ENCODE results near the gene ARNT2. TPM values are rescaled to one million over a fixed set of nuclear protein-coding genes. Genes with fewer than 3 reads are reported as not detected.

The ARNT2 gene
- polyA plus RNA-seq, 5 donors = 28.8 to 43.6 (median 33.8) TPM

GRCh38 chr15:80551348-80551747, 147.2 kb downstream of the ARNT2 start:
- DNase-seq = no peak

DNA sequence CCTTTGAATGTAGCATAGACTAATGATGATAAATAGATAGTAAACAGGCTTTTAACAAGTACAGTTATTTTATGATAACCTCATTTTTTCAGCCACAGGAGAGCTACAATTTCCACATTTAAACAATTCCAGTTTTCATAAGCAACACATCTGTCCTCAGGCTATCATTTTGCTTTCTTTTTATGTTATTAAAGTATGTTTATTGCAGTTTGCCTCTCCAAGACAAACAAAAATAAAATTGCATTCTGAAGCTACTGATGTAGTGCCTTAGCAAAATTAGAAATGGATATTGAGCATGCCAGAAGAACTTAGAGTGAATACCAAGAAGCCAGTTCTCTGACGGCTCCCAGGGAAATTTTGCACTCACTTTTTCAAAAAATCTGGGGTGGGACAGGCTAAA, 150.4 kb downstream of the ARNT2 start:
- no peak for DNase-seq

GRCh38 chr15:80556694-80557367, 152.6 kb downstream of the ARNT2 start:
- peak; percentile 57 to 59 for DNase-seq

- no peak for DNase-seq
Observed at GRCh38 chr15:80557441-80558234, 153.5 kb downstream of the ARNT2 start.

DNA sequence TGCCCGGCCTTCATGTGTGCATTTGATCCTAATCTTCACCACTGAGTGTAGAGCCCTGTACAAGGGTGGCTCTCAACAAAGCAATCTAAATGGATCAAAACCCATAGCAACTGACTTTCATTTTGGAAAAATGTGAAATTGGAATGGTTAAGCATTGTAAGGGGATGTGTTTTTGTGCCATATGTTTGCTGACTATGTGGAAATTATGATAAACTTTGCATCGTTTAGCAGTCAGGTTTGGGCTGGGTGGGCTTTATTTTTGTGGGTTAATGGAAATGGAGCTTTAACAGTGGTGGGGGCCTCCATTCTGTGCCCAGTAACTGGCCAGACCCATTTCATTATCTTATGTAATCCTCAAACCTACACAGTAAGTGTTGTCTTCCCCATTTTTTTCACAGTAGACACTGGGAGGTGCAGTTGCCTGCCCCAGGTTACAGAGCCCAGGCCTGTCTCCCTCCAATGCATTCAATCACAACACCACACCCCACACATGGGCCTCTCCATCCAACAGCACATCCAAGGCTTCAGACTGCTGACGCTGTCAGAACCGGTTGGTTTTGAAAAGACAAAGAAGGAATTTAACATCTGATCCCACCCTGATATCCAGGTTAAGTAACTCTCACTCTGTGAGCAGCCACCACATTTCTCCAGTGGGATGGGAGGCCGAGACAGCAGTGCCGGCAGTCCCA, 154.6 kb downstream of the ARNT2 start:
- DNase-seq = no peak

GRCh38 chr15:80559320-80559693, 155.1 kb downstream of the ARNT2 start:
- DNase-seq = no peak

- DNase-seq = no peak
Observed at GRCh38 chr15:80559761-80560160, 155.6 kb downstream of the ARNT2 start.

GRCh38 chr15:80560601-80561400, 156.6 kb downstream of the ARNT2 start:
- no peak for DNase-seq

GRCh38 chr15:80561500-80561899, 157.3 kb downstream of the ARNT2 start:
- DNase-seq = no peak

DNA sequence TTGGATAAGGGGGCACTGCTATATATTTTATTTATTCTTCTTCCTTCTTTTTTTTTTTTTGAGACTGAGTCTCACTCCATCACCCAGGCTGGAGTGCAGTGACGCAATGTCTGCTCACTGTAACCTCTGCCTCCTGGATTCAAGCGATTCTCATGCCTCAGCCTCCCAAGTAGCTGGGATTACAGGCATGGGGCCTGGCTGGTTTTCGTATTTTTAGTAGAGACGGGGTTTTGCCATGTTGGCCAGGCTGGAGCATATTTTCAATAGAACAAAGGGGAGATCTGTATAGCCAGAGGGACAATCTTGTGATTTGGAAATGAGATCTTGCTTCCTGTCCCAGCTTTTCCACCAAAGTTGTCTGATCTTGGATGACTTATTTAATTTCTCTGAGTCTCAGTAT, 157.9 kb downstream of the ARNT2 start:
- no peak for DNase-seq

- DNase-seq = no peak
Observed at GRCh38 chr15:80562846-80563245, 158.7 kb downstream of the ARNT2 start.

DNA sequence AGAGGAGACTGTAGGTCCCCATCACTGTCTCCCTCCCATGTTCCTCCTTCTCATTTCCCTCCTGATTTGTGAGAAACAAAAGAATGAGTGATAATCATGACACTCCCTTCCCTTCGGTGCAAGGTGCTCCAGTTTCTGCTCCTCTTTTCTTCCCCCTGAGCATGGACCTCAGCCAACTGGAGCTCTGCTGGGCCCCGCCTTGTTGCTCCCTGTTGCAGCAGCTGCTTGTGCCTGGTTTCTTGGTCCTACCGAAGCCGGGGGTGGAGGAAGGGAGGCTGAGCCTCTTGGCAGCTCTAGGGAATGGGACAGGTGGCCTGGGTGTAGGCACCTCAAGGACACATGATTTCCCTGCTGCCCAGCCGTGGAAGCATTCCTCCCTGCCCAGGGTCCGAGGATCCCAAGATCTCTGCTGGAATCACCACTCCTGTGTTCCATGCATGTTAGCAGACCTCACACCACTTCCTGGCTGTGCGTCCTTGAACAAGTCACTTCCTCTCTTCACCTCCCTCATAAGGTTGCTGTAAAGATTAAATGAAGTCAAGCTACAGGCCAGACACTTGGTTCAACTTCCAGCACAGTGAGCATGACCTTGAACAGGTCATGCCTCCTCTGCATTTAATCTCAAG, 159.3 kb downstream of the ARNT2 start:
- DNase-seq = no peak

DNA sequence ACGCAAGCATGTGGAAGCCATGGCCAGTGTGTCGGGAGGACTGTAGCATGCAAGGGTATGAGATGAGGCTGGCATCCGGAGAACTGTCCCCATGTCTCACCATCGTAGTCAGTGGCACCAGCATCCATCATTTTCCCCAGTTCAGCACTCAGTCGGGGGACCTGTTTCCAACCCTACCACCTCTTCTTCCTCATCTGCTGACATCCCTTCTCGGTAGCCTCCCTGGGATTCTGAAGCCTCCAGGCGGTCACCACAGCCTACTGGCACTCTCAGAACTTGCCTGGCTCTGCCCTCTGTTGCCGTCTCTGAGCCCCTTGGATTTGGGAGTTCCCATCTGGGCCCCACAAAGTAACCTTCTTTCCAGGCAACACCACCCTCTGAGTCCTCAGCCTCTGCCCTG, 159.9 kb downstream of the ARNT2 start:
- DNase-seq = no peak

- DNase-seq = no peak
Observed at GRCh38 chr15:80565398-80565797, 161.2 kb downstream of the ARNT2 start.

- DNase-seq = no peak
Observed at GRCh38 chr15:80565988-80566387, 161.8 kb downstream of the ARNT2 start.

GRCh38 chr15:80567721-80568157, 163.6 kb downstream of the ARNT2 start:
- DNase-seq = peak; percentile 58 to 72

GRCh38 chr15:80568298-80568697, 164.1 kb downstream of the ARNT2 start:
- no peak for DNase-seq

- DNase-seq = no peak
Observed at GRCh38 chr15:80568876-80569605, 164.9 kb downstream of the ARNT2 start.

GRCh38 chr15:80569656-80570055, 165.5 kb downstream of the ARNT2 start:
- DNase-seq = no peak

GRCh38 chr15:80570553-80570952, 166.4 kb downstream of the ARNT2 start:
- no peak for DNase-seq

GRCh38 chr15:80572337-80572736, 168.2 kb downstream of the ARNT2 start:
- DNase-seq = no peak

Measured in right lung (tissue), 5 donors.